GM21576 (cell line): ENCODE data around the gene TTC38.

ENCODE experiments used
- ATAC-seq: cut with Tn5 transposase; IDR thresholded peaks from one replicate; pipeline ENCODE4 v1.9.1; 2021; ENCODE audit warnings: mild to moderate bottlenecking, moderate library complexity; ENCODE audit not compliant: unreplicated experiment

TTC38 gene

DNA sequence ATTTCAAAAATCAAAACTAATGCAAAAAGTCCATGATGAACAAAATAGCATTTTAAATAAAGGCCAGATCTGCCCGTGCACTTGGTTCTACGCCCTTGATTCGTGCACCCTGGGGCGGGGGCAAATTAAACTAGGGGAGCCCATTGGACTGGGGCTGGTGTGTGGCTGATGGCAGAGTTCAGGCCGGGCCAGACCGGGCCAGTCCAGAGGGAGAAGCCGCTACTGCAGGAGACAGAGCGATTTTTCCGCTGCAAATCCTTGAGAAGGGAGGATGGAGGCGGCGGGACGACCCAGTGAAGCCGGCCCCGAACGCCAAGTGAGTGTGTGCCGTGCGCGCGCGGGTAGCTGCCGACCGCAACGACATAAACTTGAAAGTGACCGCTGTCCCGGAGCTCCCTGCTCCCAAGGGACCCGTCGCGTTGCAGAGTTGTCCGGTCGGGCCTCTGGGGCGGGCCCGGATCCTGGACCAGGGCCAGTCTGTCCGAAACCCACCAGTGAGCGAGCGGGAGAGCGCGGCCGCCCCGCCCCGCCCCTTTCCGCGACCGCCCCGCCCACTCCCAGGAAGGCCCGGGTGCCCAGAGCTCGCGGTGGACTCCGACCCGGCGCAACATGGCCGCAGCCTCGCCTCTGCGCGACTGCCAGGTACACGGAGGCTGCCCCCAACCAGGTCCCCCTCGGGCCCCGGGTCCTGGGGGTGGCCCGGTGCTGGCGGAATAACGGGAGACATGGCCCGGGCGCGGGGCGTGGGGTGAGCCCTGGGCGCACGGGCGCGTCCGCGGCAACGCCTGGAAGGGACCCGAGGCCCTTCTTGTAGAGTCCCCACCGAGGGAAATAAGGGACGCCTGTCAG, at the start of gene TTC38:
Gene TTC38 (plus strand): TSS at position 578 of the 849 bp plus-strand sequence. CDS start 32 bp downstream, at position 610.
- peak; percentile 49 for ATAC-seq

DNA sequence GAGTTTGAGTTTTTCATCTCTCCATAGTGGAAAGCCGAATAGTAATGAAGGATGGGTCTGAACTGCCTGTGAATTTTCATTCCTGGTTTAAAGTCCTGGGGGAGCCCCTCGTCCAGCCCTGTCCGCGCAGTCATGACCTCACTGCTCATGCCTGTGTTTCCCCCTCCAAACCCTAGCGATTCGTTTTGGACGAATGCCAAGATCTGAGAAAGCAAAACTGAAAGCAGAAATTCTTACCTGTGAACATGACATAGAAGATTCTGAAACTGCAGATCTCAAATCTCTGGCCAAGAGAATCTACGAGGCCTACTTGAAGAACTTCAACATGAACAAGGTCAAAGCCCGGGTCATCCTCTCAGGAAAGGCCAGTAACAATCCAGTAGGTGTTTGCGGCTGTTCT, 48.2 kb upstream of the TTC38 start:
- no peak for ATAC-seq

DNA sequence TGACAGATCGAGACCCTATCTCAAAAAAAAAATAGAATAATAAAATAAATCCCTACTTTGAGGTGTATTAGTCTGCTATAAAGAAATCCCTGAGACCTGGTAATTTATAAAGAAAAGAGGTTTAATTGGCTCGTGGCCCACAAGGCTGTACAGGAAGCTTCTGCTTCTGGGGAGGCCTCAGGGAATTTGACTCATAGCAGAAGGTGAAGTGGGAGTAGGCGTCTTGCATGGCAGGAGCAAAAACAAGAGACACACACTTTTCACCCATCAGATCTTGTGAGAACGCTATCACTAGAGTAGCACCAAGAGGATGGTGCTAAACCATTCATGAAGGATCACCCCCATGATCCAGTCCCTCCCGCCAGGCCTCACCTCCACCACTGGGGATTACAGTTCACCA, 46.9 kb upstream of the TTC38 start:
- no peak for ATAC-seq

DNA sequence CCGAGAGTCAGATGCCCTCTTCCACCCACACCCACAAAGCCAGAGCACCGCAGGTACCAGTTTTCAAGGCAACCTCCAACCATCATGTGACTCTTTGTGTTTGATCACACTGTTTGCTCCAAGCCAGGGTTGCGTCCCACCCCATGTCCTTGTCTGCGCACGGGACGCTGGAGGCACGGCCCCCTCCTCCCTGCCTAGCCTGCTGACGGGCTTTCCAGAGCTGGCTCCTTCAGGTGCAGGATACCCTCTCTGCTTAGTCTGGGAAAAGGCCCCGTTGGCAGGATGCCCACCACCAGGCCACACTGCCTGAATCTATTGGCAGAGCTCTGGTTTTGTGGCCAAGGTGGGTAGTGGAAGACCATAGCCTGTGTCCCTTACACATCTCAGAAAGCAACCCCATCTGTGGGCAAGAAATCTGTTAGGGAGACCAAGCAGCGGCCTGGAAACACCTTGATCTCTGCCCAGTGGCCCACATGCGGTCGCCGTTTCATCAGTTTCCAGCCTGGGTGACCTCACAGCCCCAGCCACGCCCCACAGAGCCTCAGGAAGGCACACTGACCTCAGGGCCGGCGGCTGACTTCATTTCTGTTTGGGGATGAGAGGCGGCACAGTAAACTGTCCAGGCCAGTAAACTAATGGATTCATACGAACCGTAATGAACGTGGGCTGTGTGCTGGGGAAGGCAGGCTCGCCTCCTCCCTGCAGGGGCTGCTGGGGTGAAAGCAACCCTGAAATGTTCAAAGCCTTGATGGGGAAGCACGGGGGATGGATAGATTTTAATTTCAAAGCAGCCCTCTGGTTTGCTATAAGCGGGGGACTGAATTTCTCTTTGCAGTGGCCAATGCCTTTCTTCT, 43.5 kb upstream of the TTC38 start:
- ATAC-seq: no peak

DNA sequence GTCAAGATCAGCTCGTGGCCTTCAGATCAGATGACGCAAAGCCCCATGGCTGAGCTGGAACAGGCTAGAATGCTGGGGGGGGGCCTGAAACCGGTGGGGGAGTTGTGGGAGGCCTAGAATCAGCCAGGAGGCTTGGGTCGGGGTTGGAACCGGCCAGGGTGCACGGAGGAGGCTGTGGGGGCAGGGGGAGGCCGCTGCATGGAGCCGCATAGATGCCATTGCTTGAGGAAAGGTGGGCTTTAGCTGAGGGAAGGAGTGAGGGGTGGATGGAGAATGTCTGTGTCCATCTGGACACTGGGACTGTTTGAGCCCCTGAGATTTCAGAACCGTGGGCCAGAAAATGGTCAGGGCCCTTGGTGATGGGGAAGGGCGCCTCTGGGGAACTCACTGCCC, 42.9 kb upstream of the TTC38 start:
- no peak for ATAC-seq

DNA sequence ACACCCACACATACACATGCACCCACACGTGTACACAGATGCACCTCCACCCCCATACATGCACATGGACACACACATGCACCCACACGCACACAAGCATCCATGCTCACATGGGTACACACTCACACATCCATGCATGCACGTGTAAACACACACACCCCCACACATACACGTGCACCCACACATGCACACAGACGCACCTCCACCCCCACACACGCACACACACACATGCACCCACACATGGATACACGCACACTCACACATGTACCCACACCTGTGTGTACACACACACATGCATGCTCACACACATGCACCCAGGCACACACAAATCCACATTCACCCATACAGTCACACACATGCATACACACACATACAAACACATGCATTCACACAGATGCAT, 42.2 kb upstream of the TTC38 start:
- ATAC-seq: no peak

DNA sequence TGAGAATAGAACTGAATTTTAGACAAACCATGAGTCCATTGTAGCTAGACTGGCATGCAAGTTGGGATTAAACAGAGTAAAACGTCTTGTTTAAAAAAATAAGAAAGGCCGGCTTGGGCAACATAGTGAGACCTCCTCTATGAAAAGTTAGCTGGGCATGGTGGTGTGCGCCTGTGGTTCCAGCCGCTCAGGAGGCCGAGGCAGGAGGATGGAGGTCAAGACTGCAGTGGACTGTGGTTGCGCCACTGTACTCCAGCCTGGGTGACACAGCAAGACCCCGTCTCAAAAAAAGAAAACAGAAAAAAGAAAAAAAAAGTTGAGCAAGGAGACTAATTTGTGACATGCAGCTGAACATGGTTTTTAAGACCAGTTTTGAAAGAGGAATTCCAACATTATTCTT, 41.2 kb upstream of the TTC38 start:
- no peak for ATAC-seq

DNA sequence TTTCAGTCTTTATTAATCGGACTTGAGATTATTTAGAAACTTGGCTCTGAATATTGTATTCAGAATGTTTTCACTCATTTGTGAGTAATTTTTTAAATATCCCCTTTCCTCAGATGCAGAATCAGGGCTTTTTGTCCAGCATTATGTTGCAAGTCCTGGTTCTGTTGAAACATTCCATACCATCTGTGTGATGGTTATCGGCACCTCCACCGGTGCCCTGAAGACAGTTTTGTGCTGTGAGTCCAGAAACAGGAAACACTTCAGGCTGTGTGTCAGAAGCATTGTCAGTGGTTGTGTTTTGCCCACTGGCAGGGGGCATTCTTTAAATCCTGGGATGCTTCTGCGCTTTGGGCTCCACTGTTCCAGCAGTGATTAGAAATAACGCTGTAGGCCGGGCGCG, 38.1 kb upstream of the TTC38 start:
- ATAC-seq: no peak

DNA sequence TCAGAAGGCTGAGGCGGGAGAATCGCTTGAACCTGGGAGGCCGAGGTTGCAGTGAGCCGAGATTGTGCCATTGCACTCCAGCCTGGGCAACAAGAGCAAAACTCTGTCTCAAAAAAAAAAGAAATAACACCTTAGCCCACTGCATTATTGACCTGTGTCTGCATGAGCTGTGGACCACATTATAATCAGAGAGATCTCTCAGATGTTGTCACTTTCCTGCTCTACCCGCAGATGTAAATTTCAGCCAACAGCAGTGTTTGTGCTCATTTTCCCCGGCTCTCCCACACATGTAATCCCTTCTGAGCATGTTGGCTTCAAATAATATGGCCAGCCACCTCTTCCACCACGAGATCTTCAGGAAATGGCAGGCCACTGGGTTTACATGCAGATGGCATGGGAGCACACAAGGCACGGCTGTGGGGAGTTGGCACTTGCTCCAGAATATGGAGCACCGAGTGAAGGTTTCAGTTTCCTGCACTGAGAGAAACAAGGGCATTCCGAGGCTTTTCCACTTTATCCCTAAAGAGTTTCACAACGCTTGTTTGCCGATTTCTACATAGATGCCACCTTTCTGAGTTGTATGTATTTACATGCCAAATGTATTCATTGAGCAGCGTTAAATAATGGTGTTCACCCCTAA, 37.4 kb upstream of the TTC38 start:
- ATAC-seq: no peak

DNA sequence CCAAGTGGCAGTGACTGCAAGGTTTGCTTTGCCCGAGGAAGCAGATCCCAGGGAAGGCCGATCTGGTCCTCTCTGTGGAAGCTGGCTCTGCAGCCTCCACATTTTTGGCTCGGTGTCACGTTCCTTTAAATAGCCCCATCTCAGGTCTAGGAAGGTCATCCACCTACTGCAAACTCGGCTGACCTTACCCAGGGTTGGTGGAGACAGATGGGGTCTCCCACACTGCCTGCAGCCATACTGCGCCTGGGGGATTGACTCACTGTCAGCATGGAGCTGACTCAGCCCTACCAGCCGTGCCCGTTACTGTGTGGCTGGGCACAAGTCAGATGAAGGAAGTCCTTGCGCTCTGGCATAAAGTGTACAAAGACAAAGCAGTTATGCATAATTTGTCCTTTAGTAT, 34.6 kb upstream of the TTC38 start:
- ATAC-seq: no peak

DNA sequence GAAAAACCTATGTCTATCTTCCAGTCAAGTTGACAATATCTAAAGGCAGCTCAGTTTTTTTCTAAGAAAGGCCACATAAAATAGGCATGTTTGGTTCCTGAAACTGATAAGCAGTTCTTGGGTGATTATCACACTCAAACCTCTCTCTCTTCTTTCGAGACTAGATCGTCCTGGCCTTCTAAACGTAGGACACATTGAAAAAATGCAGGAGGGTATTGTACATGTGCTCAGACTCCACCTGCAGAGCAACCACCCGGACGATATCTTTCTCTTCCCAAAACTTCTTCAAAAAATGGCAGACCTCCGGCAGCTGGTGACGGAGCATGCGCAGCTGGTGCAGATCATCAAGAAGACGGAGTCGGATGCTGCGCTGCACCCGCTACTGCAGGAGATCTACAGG, 32.8 kb upstream of the TTC38 start:
- ATAC-seq: no peak

DNA sequence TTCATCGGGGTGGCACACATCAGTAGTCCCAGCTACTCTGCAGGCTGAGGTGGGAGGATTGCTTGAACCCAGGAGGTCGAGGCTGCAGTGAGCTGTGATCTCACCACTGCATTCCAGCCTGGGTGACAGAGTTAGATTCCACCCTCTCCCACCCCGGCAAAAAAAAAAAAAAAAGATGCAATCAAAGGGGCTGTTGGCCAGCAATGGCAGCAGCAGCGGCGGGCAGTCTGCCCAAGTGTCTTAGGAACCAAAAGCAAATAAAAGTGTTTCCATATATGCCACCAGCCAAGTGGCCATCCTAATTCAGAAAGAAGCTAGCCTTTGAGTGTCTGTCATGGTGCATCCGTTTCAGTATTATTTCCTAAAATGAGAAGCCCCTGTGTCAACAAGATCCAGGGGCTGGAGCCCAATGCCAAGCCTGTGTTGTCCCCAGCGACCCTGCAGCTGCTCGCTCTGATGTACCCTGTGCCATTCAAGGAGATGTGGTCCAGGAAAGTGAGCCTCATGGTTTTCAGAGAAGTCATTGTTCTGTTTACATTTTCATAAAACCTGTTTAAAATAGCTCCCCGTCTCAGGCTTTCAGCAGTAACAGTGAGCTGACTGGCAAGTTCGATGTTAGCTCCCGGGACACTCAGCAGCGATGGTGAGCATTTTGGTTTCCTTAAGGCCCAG, 30.2 kb upstream of the TTC38 start:
- ATAC-seq: no peak

DNA sequence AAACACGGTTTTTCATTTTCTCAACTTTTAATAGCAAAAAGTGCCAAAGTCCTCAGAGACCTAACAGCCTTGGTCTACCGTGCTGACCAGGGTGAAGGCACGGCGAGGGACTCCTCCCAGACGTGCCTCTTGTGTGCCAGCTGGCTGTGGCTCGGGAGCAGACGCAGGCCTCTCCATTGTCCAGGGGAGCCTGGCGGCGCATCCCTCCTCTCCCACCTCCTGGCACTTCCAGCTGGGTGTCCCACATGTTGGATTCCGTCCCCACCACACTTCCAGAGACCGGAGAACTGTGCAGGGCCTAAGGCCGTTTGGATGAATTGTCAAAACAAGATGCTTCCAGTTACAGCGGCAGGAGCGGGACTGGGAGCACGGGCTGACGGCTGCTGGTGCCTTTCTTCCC, 29.3 kb upstream of the TTC38 start:
- ATAC-seq: no peak

DNA sequence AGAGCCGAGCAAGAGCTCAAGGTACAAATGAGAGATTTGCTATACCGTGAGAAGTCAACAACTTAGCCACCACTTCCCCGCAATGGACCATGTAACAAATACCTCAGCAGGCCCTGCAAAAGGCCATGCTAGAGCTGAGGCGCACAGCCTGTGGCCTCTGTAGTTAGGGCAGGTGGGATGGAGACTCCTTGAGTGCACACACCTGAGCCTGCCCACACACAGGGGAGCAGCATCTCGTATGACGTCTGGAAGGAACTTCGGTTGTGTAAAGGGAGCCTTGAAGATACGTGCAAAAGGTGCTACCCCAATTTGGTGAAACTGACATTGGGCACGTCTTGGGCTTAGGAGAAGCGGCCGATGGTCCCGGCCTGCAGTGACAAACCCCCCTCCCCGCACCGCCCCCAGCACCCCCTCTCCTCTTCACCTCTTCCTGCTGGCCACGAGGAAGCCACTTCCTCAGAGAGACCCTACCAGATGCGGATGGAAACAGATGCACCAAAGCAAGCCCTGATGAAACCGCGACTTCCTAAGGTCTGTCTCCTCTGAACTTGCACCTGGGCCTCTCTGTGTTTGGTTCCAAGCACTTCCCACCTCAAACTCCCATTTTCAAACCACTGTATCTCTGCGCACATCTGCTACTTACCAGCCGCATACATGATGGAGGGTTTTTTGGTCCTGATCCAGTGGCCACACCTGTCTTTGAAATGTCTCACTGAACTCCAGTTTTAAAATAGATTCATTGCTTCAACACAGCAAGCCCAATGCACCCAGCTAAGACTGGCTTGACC, 28.4 kb upstream of the TTC38 start:
- ATAC-seq: no peak

DNA sequence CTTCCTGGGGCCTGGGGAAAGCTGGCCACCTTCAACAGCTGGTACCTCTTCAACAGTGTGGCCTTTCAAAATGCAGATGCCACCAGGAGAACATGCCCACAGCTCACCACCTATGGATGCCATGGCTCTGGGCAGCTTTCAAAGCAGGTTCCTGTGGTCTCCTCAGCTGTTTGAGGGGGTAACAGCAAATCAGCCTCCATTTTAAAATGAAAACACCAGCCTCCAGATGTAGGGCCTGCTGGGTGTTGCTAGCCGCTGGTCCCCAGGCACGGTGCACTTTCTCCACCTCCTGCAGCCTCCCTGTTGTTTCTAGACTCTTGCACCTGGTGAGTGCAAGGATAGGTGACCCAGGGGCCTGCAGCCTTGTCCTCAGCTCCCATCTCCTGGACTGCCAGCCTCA, 27.7 kb upstream of the TTC38 start:
- no peak for ATAC-seq

DNA sequence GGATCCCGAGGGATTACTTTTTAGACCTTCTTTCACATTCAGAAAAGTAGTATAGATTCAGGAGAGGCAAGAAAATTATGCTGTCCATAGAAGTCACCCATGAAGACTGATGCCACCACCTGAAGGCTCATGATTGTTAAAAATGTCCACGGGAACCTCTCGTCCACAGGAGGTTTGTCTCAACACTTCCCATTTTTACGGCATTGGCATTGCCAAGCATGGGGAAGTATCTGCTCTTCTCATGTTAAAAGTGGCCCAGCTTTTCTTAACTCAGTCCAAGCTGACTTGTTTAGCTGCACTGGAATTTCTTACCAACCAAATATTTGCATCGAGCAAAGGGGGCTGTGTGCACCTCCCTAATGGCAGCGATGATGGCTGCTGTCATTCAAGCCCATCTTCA, 27.3 kb upstream of the TTC38 start:
- no peak for ATAC-seq

DNA sequence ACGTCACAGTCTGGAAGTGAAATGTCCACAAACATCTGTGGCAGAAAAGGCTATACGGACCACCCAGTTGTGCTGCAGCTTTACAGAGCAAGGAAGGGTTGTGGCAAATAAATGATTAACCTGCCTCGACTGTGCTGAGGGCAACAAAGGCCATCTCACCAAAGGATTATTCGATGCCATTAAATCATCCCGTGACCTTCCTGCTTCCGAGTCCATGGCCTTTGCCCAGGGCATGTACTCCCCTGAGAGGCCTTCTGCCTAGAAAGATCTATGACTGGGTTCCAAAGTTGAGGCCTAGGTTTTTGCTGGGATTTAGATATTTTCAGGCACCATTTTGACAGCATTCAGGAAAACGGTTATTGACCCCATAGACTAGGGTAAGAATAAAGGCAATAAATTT, 26.9 kb upstream of the TTC38 start:
- ATAC-seq: no peak

DNA sequence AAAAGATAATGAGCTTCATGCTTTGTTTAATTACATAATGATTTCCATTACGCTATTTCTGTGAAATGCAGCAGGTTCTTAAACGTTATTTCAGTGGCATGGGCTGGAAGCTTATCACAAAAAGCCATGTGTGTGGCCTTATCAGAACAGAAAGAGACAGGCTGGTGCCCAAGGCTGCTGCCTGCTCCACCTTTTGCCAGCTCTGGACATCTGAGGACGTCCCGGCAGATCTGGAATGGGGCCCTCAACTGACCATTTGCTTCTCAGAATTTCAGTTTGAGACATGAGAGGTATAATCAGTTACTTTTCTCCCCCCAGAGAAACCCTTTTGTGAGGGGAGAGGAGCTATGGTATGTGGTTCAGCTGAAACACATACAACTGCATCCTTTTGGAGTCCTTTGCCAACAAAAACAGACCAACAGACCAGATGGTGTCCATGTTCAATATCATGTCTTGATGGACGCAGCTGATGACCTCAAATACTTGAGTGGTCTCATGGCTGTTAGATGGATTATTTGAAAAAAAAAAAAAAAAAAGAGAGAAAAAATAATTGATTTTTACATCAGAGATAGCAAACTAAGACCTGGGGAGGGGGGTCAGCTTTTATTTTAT, 26.3 kb upstream of the TTC38 start:
- ATAC-seq: no peak

DNA sequence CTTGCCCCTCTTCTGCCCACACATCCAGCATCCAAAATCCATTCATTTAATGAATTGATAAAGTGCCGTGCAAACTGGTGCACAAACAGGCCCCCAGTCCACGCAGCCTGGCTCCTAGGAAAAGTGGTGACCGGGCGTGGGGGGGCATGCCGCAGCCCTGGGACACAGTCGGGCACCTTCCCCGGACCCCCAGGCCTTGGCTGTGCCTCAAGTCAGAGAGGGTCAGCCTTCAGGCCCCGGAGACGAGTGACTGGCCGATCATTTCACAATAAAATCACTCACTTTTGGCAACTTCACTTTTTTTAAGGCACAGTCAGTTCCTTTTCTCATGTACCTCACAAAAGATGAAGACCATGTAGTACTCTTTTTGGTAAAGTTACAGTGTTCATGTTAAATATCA, 25.7 kb upstream of the TTC38 start:
- ATAC-seq: no peak

DNA sequence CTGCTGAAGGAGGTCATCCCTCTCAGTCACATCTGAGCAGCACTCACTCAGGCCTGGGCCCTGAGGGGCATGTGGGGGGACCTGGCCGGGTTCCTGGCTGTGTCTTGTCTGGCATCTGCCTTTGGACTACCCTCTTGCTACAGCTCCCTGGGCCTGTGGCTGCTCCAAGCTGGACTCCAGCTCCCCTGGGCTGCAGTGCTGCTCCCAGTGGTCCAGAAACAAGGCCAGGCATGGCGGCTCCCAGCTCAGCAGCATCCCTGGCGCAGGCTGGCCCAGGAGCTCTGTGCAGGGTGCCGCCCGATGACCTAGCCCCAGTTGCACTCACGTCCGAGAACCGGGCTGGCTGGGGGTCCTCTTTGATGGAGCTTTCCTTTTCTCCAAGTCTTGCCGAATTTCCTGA, 23.0 kb upstream of the TTC38 start:
- ATAC-seq: no peak
